GM12864 (cell line): ENCODE results near the gene ILK.

Experiments used
- DNase-seq: peaks from one replicate; pipeline ENCODE4 v3.0.0-alpha.2; 2011; ENCODE audit warnings: low read depth
- H3K4me3 ChIP-seq: 2 replicates; pipeline ENCODE4 v1.5.1; 2011; ENCODE audit warnings: mild to moderate bottlenecking, low read depth, low read length, control low read depth
- TF ChIP-seq, protein P1 (sequence below): IDR thresholded peaks from 2 replicates; pipeline ENCODE4 v1.5.1; 2011; ENCODE audit warnings: low read depth, mild to moderate bottlenecking, moderate library complexity, low read length, control low read depth, inconsistent platforms; ENCODE audit errors: missing control alignments

ILK gene

GRCh38 chr11:6626971-6627761 lies 23.6 kb downstream of the ILK start:
- H3K4me3 ChIP-seq: no peak overlapping the region
- no peak for DNase-seq
- TF ChIP-seq, protein P1, sequence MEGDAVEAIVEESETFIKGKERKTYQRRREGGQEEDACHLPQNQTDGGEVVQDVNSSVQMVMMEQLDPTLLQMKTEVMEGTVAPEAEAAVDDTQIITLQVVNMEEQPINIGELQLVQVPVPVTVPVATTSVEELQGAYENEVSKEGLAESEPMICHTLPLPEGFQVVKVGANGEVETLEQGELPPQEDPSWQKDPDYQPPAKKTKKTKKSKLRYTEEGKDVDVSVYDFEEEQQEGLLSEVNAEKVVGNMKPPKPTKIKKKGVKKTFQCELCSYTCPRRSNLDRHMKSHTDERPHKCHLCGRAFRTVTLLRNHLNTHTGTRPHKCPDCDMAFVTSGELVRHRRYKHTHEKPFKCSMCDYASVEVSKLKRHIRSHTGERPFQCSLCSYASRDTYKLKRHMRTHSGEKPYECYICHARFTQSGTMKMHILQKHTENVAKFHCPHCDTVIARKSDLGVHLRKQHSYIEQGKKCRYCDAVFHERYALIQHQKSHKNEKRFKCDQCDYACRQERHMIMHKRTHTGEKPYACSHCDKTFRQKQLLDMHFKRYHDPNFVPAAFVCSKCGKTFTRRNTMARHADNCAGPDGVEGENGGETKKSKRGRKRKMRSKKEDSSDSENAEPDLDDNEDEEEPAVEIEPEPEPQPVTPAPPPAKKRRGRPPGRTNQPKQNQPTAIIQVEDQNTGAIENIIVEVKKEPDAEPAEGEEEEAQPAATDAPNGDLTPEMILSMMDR: no peak

- TF ChIP-seq, protein P1: no peak
These were observed 24.2 kb downstream of the ILK start for GRCh38 chr11:6627762-6628241.

DNA sequence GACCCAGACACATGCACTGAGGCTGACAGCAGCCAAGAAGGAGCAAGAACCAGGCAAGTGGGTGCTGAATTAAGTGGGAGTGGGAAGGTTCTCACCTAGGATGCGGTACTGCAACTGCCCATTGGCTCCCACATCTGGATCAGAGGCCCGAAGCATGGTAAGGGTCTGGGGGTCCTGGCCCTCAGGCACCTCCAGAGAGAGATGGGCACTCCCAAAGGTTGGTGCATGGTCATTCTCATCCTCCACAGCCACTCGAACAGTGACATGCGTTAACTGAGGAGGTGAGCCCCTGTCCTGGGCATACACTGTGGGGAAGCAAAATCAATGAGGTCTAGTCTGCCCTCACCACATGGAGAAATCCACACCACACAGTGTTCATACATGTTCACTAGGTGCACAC lies 25.0 kb downstream of the ILK start:
- no peak for DNase-seq
- TF ChIP-seq, protein P1: no peak

More at GRCh38 chr11:6627762-6628241, 24.2 kb downstream of the ILK start:
- DNase-seq: no peak
- no peak overlapping the region for H3K4me3 ChIP-seq

GRCh38 chr11:6629573-6629891 lies 26.0 kb downstream of the ILK start:
- TF ChIP-seq, protein P1: no peak
- no peak overlapping the region for H3K4me3 ChIP-seq
- DNase-seq: no peak

More for the DNA sequence above, 25.0 kb downstream of the ILK start:
- no peak overlapping the region for H3K4me3 ChIP-seq

- TF ChIP-seq, protein P1: no peak
- no peak overlapping the region for H3K4me3 ChIP-seq
- DNase-seq: no peak
These were observed 26.5 kb downstream of the ILK start for GRCh38 chr11:6629892-6630631.

GRCh38 chr11:6630632-6631291 lies 27.2 kb downstream of the ILK start:
- TF ChIP-seq, protein P1: no peak
- no peak for DNase-seq
- H3K4me3 ChIP-seq: no peak overlapping the region
